Activated CD8-positive, alpha-beta memory T cell treated with anti-CD3 and anti-CD28 coated beads for 48 hours (primary cell): ENCODE results near the gene FRAT1.

ENCODE experiments used
- DNase-seq, 3 experiments: peaks; one replicate each; pipeline ENCODE4 v3.0.0-alpha.2; 2020; ENCODE audit warnings: low read depth in 2 of 3, low spot score in 2 of 3

The FRAT1 gene

DNA sequence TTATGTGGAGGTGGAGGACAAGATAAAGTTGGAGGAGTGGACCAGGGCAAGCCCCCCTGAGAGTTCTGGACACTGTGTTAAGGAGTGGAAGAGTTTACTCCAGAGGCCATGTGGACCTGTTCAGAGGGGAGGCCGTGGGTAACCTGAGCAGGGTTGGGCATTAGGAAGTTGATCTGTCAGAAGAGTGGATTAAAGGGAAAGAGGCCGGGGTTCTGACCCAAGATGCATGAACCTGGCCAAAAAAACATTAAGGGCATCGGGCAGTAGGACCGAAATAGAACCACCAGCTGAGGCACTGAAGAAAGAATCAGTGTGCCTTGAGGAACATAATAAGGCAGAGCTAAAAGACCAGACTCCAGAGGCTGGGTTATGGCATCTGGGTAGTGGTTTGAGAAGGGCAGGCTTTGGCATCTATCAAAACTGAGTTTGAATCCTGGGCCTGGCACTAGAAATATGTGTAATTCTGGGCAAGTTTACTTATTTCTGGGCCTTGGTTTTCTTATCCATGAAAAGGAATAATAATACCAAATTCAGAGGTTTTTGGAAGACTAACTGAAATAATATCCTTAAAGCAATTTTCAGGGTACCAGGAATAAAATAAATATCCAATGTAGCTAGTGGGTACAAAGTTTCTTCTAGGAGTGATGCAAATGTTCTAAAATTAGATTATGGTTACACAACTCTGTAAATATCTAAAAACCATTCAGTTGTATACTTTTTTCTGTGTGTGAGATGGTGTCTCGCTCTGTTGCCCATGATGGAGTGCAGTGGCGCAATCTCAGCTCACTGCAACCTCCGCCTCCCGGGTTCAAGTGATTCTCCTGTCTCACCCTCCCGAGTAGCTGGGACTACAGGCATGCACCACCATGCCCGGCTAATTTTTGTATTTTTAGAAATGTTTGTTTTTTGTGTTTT is 10.9 kb upstream of the FRAT1 start:
- DNase-seq, result no peak

DNA sequence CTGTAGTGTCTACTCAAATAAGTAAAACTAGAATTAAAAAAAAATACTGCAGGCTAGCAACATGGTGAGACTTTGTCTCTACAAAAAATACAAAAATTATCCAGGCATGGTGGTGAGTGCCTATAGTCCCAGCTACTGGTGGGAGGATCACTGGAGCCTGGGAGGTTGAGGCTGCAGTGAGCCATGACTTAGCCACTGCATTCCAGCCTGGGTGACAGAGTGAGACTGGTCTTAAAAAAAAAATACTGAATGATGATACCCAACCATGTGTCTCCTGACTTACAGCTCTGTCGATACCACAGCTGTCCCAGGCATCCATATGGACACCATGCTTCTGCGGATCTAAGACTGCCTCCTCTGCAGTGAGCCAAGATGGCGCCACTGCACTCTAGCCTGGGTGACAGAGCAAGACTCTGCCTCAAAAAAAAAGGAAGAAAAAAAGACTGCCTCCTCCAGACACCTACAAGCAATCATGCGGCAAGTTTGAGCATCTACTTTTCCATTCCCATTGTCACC is 7.9 kb upstream of the FRAT1 start:
- no peak for DNase-seq

DNA sequence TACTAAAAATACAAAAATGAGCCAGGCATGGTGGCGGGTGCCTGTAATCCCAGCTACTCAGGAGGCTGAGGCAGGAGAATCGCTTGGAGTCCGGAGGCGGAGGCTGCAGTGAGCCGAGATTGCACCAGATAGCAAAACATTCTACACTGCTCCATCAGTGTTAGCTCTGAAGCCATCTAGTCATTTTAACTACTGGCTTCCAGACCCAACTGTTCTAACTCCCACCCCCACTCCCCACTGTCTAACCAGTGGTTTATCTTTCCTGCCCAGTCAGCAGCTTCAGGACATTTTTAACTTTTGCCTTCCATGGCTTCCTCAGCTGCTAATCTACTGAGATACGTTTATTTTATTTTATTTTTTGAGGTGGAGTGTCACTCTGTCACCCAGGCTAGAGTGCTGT is 6.2 kb upstream of the FRAT1 start:
- no peak for DNase-seq

DNA sequence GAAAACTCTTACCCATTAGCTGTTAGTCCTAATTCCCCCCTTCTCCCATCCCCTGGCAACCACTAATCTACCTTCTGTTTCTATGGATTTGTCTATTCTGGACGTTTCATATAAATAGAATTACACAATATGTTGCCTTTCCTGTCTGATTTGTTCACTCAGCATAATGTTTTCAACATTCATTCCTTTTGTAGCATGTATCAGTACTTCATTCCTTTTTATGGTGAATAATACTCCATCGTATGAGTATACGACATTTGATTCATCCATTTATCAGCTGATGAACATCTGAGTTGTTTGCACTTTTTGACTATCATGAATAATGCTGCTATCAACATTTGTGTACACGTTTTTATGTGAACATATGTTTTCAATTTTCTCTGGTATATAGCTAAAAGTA is 4.4 kb upstream of the FRAT1 start:
- DNase-seq, result no peak

DNA sequence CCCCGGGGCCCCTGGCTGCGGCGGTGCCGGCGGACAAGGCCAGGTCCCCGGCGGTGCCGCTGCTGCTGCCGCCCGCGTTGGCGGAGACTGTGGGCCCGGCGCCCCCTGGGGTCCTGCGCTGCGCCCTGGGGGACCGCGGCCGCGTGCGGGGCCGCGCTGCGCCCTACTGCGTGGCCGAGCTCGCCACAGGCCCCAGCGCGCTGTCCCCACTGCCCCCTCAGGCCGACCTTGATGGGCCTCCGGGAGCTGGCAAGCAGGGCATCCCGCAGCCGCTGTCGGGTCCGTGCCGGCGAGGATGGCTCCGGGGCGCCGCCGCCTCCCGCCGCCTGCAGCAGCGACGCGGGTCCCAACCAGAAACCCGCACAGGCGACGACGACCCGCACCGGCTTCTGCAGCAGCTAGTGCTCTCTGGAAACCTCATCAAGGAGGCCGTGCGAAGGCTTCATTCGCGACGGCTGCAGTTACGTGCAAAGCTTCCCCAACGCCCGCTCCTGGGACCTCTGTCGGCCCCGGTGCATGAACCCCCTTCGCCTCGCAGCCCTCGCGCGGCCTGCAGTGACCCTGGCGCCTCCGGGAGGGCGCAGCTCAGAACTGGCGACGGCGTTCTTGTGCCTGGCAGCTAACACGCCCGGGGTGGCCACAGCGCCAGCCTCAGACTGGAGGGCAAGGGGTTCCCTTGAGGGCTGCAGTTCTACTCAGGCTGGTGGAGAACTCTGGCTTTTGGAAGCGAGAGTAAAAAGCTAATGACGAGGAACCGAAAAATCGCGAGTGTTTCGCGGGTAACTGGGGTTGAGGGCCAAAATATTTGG is 804 bp downstream of the FRAT1 start:
- peak in 2 of 3 experiments; percentile 45 to 50 for DNase-seq

DNA sequence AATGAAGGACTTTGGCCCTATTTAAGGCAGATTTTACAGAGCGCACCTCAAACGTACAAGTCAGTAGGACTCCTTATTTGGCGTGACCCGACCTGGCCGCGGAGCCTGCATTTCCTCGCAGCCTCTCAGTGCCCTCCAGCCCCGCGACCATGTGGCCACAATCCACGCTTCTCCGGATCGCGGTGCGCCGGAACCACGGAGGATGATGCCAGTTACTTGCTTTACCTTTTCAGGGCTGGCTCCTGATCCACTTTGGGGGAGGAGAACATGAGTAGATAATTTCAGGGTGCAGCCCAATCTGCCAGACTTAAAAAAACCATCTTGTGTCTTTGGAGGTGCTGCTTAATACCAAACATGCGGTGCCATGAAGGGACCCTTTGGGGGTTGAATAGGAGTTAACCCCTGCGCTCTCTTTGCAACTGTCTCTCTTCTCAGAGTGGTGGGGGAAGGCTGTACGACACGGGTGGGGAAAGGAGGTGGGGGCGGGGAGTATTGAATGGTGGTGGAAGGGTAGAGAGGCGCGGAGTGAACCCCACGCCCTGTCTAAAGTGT is 1.5 kb downstream of the FRAT1 start:
- DNase-seq, result peak in 1 of 3 experiments; percentile 19

DNA sequence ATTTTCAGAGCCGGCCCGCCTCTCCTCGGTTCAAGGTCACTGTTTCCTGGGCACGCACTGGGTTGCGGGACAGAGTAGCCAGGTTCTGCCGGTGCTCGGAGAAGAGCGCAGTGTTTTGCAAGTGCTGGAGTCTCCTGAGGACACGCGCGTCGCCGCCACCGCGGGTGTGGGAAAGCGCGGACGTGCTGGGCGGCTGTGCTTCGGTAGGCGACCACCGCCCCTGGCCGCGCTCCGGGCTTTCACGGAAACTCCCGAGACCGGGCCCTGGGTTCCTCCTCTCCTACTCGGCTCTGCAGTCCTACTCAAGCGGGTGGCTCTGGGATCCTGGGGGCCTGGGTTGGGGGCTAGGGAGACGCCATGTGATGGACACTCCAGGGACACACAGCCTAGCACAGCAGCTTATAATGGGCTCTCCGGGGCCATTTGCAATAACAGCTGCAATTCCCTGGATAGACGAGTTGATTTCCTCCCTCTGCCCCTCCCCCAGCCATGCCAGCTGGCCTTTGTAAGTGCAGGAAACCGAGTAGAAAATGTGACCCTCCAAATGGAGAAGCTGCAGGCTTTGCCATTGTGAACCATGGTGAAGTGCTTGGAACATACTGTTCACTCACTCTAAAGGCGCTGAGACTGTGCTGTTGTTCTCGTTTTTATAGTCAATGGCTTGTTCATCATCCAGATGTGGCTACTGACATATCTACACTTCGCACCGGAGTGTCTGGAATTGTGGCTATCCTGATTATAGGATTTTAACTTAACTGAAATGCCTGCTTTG is 2.1 kb downstream of the FRAT1 start:
- DNase-seq, result no peak

DNA sequence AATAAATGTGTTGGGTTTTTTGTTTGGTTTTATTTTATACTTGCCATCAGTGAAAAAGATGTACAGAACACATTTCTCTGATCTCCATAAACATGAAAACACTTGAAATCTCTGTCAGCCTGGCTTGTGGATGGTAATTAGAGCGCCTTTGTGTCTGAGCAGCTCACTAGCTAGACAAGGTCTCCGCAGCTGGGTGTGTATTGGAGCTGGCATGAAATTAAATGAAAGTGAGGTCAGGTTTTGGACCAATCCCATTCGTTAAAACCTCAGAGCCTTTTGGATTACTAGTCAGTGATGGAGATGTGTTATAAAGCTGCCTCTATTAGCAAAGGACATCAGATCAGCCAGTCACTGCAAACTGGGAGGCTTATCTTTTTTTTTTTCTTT is 2.7 kb downstream of the FRAT1 start:
- no peak for DNase-seq

DNA sequence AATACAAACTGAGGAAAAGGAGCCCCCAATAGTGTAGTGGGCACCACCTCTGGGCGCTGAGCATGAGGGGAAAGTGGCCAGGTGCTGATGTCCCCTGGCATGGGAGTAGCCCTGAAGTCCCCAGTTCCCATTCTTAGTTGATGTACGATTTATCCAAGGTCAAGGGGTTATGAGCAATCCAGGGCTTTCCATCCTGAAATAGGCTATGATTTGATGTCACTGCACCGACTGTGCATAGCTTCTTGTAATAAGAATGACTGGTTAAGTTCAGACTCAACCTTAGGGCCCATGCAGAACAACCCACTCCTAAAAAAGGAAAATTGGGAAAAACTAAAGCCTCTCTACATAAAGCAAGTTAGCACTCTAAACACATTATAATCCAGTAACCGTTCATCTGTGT is 4.4 kb downstream of the FRAT1 start:
- DNase-seq, result no peak

DNA sequence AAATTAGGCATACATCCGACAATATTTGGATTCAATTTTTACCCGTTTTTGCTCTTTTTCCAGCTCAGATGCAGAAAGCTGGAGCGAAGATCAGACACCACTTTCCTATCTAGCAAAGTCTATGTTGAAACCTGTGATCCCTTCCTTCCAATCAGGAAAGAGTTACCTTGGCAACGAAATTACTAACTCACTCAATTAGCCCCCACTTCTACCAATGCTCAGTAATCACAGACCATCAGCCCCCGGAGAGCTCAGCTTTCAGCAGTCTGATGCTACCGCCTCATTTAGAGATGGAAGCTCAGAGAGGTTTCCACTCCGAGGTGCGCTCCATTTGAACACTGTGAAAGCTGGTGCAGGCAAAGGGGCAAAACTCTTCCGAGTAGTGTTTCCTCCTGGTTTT is 6.7 kb downstream of the FRAT1 start:
- no peak for DNase-seq

DNA sequence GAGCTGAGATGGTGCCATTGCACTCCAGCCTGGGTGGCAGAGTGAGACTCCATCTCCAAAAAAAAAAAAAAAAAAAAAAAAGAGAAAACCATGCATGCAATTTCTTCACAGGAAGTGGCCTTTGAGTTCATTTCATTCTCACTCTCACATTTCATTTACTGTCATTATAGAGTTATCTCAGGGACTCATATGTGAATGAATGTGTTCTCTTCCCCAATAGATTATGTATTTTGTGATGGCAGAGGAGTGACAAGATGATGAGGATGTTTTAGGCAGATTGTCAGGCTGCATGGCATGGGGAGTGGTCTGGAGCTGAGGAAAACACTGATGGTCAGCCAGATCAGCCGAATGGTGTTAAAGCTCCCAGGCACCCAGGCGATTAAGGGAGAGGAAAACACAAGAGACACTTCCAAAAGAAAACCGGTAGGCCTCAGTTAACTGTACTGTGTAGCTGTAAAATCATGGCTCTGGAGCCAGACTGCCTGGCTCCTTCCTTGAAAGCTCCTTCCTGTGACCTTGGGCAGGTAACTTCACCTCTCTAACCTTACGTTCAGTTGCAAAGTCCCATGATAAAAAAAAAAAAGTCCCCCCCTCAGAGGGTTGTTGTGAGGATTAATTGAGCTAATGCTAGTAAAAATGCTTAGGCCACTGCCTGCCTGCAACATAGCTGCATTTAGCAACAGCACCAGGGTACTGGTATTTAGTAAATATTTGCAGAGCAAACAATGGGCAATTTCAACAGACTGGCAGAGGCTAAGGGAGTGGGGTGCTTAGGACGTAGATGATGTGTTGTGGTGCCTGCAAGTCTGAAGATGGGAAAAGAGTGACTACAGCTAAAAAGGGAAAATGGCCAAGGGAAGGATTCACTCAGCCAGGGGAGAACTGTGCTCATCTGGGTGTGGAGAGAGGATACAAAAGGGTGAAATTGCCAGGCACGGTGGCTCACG is 8.6 kb downstream of the FRAT1 start:
- no peak for DNase-seq

DNA sequence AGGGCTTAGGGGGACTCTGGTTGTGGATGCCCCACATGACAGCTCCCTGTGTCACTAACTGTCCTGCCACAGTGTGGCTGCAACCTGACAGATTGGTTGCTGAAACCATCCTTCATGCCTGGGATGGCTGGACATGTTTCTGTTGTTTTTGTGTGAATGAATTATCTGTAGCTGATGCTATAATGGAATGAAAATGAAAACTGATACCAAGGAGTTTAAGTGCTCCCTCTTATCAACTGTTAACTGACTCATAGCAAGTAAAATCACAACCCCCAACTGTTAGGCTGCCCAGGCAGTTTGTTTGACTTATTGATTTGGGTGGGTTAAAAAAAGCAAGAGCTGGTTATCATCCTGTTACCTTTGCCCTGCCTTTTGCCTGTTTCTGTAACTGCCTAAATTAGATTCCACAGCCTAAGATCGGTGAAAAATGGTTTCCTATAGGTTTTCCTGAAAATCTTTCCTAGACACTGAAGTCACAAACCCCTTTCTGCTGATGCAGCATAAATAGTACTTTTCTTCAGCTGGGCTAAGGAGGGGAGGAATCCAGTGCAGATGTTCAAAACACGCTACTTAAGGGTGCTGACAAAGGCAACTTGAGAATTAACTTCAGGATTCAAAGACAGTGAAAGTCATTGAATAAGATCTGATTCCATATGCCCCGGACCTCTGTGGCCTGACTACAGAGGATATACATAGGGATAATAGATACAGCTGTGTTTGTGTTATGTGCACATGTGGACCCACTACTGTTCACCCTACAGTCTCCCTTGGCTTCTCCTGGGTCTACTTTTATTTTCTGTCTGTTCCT is 9.8 kb downstream of the FRAT1 start:
- DNase-seq, result no peak

DNA sequence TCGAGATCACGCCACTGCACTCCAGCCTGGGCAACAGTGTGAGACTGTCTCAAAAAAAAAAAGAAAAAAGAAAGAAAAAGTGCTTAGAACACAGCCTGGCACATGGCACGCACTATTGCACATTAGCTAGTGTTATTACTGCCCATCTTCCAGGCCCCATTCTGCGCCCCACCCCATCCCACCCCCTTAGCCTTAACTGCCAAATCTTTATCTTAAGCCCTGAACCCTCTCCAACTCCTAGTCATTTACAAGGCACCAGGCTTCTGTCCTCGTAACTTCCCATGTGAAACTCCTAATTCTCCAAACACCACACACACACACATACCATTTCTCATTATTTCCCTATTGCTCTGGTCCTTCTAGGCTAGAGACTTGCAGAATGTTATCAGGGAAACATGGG is 10.7 kb downstream of the FRAT1 start:
- no peak for DNase-seq

DNA sequence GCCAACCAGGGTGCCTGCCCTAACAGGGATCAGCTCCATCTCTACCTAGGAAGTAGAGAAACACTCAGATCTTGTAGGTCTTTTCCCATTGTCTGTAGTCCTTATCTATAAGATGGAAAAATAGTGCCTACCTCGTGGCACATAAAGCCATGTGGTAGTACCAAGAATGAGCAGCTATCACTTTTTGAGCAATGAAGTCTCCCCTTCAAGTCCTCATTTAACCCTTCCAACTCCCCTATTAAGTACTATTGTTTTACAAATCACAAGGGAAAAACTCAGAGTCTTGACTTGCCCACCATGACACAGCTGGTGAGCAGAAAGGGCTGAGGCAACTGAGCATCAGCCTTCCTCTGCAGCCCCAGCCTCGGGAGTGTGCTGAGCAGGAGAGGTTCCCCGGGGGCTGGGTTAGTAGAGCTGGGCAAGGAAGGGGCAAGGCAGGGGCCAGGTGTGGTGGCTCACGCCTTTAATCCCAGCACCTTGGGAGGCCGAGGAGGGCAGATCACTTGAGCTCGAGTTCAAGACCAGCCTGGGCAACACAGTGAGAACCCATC is 12.2 kb downstream of the FRAT1 start:
- DNase-seq, result no peak

DNA sequence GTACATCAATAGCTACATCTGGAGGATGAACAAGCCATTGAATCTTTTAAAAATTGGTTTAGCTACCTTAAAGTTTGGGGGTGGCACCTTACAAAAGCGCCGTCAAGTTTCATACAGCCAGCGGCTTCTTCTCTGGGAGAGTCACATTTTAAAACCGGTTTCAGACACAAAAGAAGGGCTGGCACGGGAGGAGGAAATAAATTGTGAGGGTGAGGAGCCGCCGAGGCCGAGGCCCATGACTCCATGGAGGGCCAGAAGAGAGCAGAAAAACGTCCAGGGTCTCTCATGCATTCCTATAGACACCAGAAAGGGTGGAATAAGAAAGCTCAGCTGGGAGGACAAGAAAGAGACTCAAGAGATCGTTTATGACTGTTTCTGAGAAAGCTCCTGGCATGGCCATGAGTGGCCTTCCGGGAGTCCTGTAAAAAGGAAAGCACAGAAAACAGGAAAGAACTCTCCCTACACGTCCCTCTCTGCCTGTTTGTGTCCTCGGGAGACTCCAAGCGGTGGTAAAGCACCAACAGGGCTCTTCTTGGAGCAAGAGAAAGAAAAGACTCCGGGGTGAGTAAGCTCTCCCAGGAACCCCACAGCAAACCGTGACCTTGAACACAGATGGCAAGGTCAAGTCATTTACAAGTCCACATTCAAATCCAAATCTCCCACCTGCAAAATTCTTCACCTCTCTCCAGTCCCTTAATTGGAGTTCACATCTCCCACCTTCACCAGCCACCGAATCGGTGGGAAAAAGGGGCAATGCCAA is 13.7 kb downstream of the FRAT1 start:
- DNase-seq, result no peak

DNA sequence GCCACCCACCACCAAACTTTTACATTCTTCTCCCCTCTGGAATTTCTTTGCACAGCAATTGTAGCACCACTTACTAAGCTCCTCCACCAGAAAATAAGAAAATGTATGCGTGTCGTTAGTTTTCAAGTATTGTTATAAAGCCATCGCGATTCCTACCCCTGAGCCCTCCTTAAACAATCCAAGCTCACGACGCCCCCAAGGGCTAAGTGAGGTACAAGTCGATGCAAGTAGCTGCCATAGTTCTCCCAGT is 14.2 kb downstream of the FRAT1 start:
- no peak for DNase-seq

DNA sequence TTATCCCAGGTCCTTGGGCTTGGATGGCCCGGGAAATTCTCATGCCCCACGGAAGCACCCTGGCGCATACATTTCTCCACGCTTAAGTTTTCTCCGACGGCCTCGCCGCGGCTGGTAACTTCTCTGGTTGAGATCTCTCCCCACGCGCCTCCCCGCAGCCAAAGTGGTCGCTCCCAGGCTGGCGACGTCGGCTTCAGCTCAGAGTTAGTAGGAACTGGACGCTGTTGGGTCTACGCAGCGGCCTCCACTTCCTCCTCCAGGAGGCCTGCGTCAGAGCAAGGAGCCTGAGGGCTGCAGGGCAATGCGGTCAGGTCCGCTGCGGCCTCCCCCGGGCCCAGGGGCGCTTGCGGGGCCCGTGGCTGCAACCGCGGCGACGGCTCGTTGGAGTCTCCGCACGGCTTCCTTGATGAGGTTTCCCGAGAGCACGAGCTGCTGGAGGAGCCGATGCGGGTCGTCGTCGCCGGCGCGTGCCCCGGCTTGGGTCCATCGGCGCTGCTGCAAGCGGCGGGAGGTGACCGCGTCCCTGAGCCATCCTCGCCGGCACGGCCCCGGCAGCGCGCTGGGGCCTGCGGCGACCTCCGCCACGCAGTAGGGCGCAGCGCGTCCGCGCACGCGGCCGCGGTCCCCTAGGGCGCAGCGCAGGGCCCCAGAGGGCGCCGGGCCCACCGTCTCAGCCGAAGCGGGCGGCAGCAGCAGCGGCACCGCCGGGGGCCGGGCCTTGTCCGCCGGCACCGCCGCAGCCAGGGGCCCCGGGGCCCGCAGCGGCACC is 14.7 kb downstream of the FRAT1 start:
- DNase-seq, result peak in 1 of 3 experiments; percentile 20
